HEK293 (cell line): ENCODE results near the gene DCLK1.

ENCODE experiments used
- CTCF ChIA-PET: fragments of 350-600 bp; formaldehyde crosslinking; extraction: SDS; loops from one replicate; lab custom pipeline; 2021; ENCODE audit warnings: antibody characterized with exemption; lab: Yijun Ruan, JAX
- POLR2A ChIA-PET: fragments of 300-600 bp; formaldehyde crosslinking; extraction: SDS; loops from one replicate; lab custom pipeline; 2020; ENCODE audit warnings: antibody characterized with exemption, inconsistent platforms; lab: Yijun Ruan, JAX
- H3K27ac ChIP-seq: fragments of 200-500 bp; sonication (Bioruptor generic); 2 replicates; pipeline ENCODE4 v1.5.1; 2014; ENCODE audit warnings: low read depth, low read length, control low read depth, inconsistent platforms; ENCODE audit errors: extremely low read depth
- H3K36me3 ChIP-seq, 2 experiments: fragments of 200-500 bp in 1 of 2; sonication (Bioruptor generic) in 1 of 2; 1 replicate in 1 of 2; 2 replicates in 1 of 2; pipeline ENCODE4 v1.5.1; 2014 to 2017; ENCODE audit warnings: inconsistent platforms in 2 of 2, low read length in 2 of 2; ENCODE audit not compliant: control insufficient read depth in 2 of 2, insufficient read depth in 1 of 2
- H3K4me1 ChIP-seq: fragments of 200-500 bp; sonication (Bioruptor generic); 2 replicates; pipeline ENCODE4 v1.5.1; 2014; ENCODE audit warnings: mild to moderate bottlenecking, low read length, inconsistent platforms; ENCODE audit not compliant: control insufficient read depth, insufficient read depth
- H3K4me3 ChIP-seq: 2 replicates; pipeline ENCODE4 v1.5.1; 2011; ENCODE audit warnings: low read depth, mild to moderate bottlenecking, control low read depth, low read length, moderate library complexity
- H3K9me3 ChIP-seq: fragments of 200-500 bp; sonication (Bioruptor generic); 2 replicates; pipeline ENCODE4 v1.5.1; 2014; ENCODE audit warnings: low read depth, low read length, inconsistent platforms; ENCODE audit not compliant: control insufficient read depth, insufficient read depth
- OVOL3 ChIP-seq: fragments of 450-650 bp; formaldehyde crosslinking; IDR thresholded peaks from 2 replicates; pipeline ENCODE4 v1.5.1; 2016; ENCODE audit warnings: missing biosample characterization, missing genetic modification characterization
- ZBTB7A ChIP-seq: fragments of 450-650 bp; formaldehyde crosslinking; IDR thresholded peaks from 2 replicates; pipeline ENCODE4 v1.5.1; 2016; ENCODE audit warnings: low read depth, missing biosample characterization, missing genetic modification characterization
- ZNF10 ChIP-seq: fragments of 450-650 bp; formaldehyde crosslinking; IDR thresholded peaks from 2 replicates; pipeline ENCODE4 v1.5.1; 2017; ENCODE audit warnings: missing biosample characterization, missing genetic modification characterization
- ZNF24 ChIP-seq: fragments of 450-650 bp; formaldehyde crosslinking; IDR thresholded peaks from 2 replicates; pipeline ENCODE4 v1.5.1; 2016; ENCODE audit warnings: missing biosample characterization, missing genetic modification characterization
- ZNF266 ChIP-seq: fragments of 450-650 bp; formaldehyde crosslinking; IDR thresholded peaks from 2 replicates; pipeline ENCODE4 v1.5.1; 2016; ENCODE audit warnings: missing biosample characterization, missing genetic modification characterization, low read depth
- ZNF350 ChIP-seq: fragments of 450-650 bp; formaldehyde crosslinking; IDR thresholded peaks from 2 replicates; pipeline ENCODE4 v1.5.0; 2017; ENCODE audit warnings: missing biosample characterization, mild to moderate bottlenecking, missing genetic modification characterization
- ZNF473 ChIP-seq: fragments of 450-650 bp; formaldehyde crosslinking; IDR thresholded peaks from 2 replicates; pipeline ENCODE4 v1.5.1; 2017; ENCODE audit warnings: missing biosample characterization, missing genetic modification characterization
- ZNF501 ChIP-seq: fragments of 450-650 bp; formaldehyde crosslinking; IDR thresholded peaks from 2 replicates; pipeline ENCODE4 v1.5.1; 2016; ENCODE audit warnings: missing biosample characterization, missing genetic modification characterization
- ZNF510 ChIP-seq: fragments of 450-650 bp; formaldehyde crosslinking; IDR thresholded peaks from 2 replicates; pipeline ENCODE4 v1.5.1; 2018; ENCODE audit warnings: mild to moderate bottlenecking, missing genetic modification characterization, missing biosample characterization; ENCODE audit not compliant: insufficient replicate concordance
- ZNF629 ChIP-seq: fragments of 450-650 bp; formaldehyde crosslinking; IDR thresholded peaks from 2 replicates; pipeline ENCODE4 v1.5.1; 2017; ENCODE audit warnings: missing biosample characterization, missing genetic modification characterization
- ZNF701 ChIP-seq: fragments of 450-650 bp; formaldehyde crosslinking; IDR thresholded peaks from 2 replicates; pipeline ENCODE4 v1.5.1; 2016; ENCODE audit warnings: missing biosample characterization, missing genetic modification characterization
- TF ChIP-seq, protein P1 (sequence below): fragments of 450-650 bp; formaldehyde crosslinking; IDR thresholded peaks from 2 replicates; pipeline ENCODE4 v1.5.1; 2016; ENCODE audit warnings: missing biosample characterization, missing genetic modification characterization
- TF ChIP-seq, protein P2 (sequence below): fragments of 450-650 bp; formaldehyde crosslinking; IDR thresholded peaks from 2 replicates; pipeline ENCODE4 v1.5.1; 2017; ENCODE audit warnings: missing biosample characterization, missing genetic modification characterization
- TF ChIP-seq, protein P3 (sequence below): fragments of 450-650 bp; formaldehyde crosslinking; IDR thresholded peaks from 2 replicates; pipeline ENCODE4 v1.5.1; 2016; ENCODE audit warnings: missing biosample characterization, missing genetic modification characterization
- TF ChIP-seq, protein P4 (sequence below): fragments of 450-650 bp; formaldehyde crosslinking; IDR thresholded peaks from 2 replicates; pipeline ENCODE4 v1.5.1; 2016; ENCODE audit warnings: missing biosample characterization, missing genetic modification characterization
- TF ChIP-seq, protein P5 (sequence below): fragments of 450-650 bp; formaldehyde crosslinking; IDR thresholded peaks from 2 replicates; pipeline ENCODE4 v1.5.1; 2016; ENCODE audit warnings: missing biosample characterization, missing genetic modification characterization
- TF ChIP-seq, protein P6 (sequence below): fragments of 450-650 bp; formaldehyde crosslinking; IDR thresholded peaks from 2 replicates; pipeline ENCODE4 v1.5.1; 2016; ENCODE audit warnings: missing biosample characterization, missing genetic modification characterization, borderline replicate concordance

The DCLK1 gene

GRCh38 chr13:35830850-35831450, 300.2 kb downstream of the DCLK1 start (continued):
- TF ChIP-seq, protein P1, sequence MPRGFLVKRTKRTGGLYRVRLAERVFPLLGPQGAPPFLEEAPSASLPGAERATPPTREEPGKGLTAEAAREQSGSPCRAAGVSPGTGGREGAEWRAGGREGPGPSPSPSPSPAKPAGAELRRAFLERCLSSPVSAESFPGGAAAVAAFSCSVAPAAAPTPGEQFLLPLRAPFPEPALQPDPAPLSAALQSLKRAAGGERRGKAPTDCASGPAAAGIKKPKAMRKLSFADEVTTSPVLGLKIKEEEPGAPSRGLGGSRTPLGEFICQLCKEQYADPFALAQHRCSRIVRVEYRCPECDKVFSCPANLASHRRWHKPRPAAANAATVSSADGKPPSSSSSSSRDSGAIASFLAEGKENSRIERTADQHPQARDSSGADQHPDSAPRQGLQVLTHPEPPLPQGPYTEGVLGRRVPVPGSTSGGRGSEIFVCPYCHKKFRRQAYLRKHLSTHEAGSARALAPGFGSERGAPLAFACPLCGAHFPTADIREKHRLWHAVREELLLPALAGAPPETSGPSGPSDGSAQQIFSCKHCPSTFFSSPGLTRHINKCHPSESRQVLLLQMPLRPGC (tag by site-specific recombination) = no peak
- TF ChIP-seq ZNF266 (tag by site-specific recombination) (no peak), ZNF473 (tag by site-specific recombination) (no peak)
- TF ChIP-seq, protein P2, sequence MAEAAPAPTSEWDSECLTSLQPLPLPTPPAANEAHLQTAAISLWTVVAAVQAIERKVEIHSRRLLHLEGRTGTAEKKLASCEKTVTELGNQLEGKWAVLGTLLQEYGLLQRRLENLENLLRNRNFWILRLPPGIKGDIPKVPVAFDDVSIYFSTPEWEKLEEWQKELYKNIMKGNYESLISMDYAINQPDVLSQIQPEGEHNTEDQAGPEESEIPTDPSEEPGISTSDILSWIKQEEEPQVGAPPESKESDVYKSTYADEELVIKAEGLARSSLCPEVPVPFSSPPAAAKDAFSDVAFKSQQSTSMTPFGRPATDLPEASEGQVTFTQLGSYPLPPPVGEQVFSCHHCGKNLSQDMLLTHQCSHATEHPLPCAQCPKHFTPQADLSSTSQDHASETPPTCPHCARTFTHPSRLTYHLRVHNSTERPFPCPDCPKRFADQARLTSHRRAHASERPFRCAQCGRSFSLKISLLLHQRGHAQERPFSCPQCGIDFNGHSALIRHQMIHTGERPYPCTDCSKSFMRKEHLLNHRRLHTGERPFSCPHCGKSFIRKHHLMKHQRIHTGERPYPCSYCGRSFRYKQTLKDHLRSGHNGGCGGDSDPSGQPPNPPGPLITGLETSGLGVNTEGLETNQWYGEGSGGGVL (tag by site-specific recombination) = no peak

GRCh38 chr13:35826626-35827254, 304.4 kb downstream of the DCLK1 start:
- Histone ChIP-seq H3K27ac (no peak overlapping the region), H3K36me3 (no peaks in the 10 kb centered on the region), H3K4me1 (no peaks in the 10 kb centered on the region), H3K9me3 (no peaks in the 10 kb centered on the region), H3K4me3 (no peak overlapping the region)
- POLR2A ChIA-PET = no interaction called here
- CTCF ChIA-PET = interaction anchor here (0.6 to 1.5 kb wide), 11 partner anchors 8 to 902 kb away, joined by 3 to 5 read pairs (median 3); no protein-coding TSS in a partner anchor
- TF ChIP-seq ZNF350 (no peak), OVOL3 (no peak), ZNF701 (tag by site-specific recombination) (no peak), ZNF24 (tag by site-specific recombination) (no peak), ZNF501 (no peak), ZBTB7A (tag by site-specific recombination) (no peak), ZNF510 (tag by site-specific recombination) (no peak), ZNF10 (tag by site-specific recombination) (no peak), ZNF629 (no peak)
- TF ChIP-seq, protein P3, sequence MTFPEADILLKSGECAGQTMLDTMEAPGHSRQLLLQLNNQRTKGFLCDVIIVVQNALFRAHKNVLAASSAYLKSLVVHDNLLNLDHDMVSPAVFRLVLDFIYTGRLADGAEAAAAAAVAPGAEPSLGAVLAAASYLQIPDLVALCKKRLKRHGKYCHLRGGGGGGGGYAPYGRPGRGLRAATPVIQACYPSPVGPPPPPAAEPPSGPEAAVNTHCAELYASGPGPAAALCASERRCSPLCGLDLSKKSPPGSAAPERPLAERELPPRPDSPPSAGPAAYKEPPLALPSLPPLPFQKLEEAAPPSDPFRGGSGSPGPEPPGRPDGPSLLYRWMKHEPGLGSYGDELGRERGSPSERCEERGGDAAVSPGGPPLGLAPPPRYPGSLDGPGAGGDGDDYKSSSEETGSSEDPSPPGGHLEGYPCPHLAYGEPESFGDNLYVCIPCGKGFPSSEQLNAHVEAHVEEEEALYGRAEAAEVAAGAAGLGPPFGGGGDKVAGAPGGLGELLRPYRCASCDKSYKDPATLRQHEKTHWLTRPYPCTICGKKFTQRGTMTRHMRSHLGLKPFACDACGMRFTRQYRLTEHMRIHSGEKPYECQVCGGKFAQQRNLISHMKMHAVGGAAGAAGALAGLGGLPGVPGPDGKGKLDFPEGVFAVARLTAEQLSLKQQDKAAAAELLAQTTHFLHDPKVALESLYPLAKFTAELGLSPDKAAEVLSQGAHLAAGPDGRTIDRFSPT (tag by site-specific recombination) = no peak
- TF ChIP-seq, protein P4, sequence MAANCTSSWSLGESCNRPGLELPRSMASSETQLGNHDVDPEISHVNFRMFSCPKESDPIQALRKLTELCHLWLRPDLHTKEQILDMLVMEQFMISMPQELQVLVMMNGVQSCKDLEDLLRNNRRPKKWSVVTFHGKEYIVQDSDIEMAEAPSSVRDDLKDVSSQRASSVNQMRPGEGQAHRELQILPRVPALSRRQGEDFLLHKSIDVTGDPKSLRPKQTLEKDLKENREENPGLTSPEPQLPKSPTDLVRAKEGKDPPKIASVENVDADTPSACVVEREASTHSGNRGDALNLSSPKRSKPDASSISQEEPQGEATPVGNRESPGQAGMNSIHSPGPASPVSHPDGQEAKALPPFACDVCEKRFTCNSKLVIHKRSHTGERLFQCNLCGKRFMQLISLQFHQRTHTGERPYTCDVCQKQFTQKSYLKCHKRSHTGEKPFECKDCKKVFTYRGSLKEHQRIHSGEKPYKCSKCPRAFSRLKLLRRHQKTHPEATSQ = no peak
- TF ChIP-seq, protein P5, sequence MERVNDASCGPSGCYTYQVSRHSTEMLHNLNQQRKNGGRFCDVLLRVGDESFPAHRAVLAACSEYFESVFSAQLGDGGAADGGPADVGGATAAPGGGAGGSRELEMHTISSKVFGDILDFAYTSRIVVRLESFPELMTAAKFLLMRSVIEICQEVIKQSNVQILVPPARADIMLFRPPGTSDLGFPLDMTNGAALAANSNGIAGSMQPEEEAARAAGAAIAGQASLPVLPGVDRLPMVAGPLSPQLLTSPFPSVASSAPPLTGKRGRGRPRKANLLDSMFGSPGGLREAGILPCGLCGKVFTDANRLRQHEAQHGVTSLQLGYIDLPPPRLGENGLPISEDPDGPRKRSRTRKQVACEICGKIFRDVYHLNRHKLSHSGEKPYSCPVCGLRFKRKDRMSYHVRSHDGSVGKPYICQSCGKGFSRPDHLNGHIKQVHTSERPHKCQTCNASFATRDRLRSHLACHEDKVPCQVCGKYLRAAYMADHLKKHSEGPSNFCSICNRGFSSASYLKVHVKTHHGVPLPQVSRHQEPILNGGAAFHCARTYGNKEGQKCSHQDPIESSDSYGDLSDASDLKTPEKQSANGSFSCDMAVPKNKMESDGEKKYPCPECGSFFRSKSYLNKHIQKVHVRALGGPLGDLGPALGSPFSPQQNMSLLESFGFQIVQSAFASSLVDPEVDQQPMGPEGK (tag by site-specific recombination) = no peak
- TF ChIP-seq, protein P6, sequence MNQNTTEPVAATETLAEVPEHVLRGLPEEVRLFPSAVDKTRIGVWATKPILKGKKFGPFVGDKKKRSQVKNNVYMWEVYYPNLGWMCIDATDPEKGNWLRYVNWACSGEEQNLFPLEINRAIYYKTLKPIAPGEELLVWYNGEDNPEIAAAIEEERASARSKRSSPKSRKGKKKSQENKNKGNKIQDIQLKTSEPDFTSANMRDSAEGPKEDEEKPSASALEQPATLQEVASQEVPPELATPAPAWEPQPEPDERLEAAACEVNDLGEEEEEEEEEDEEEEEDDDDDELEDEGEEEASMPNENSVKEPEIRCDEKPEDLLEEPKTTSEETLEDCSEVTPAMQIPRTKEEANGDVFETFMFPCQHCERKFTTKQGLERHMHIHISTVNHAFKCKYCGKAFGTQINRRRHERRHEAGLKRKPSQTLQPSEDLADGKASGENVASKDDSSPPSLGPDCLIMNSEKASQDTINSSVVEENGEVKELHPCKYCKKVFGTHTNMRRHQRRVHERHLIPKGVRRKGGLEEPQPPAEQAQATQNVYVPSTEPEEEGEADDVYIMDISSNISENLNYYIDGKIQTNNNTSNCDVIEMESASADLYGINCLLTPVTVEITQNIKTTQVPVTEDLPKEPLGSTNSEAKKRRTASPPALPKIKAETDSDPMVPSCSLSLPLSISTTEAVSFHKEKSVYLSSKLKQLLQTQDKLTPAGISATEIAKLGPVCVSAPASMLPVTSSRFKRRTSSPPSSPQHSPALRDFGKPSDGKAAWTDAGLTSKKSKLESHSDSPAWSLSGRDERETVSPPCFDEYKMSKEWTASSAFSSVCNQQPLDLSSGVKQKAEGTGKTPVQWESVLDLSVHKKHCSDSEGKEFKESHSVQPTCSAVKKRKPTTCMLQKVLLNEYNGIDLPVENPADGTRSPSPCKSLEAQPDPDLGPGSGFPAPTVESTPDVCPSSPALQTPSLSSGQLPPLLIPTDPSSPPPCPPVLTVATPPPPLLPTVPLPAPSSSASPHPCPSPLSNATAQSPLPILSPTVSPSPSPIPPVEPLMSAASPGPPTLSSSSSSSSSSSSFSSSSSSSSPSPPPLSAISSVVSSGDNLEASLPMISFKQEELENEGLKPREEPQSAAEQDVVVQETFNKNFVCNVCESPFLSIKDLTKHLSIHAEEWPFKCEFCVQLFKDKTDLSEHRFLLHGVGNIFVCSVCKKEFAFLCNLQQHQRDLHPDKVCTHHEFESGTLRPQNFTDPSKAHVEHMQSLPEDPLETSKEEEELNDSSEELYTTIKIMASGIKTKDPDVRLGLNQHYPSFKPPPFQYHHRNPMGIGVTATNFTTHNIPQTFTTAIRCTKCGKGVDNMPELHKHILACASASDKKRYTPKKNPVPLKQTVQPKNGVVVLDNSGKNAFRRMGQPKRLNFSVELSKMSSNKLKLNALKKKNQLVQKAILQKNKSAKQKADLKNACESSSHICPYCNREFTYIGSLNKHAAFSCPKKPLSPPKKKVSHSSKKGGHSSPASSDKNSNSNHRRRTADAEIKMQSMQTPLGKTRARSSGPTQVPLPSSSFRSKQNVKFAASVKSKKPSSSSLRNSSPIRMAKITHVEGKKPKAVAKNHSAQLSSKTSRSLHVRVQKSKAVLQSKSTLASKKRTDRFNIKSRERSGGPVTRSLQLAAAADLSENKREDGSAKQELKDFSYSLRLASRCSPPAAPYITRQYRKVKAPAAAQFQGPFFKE (tag by site-specific recombination) = no peak
